GM19395 (cell line): ENCODE measurements around the gene NCCRP1.

Experiments
- ATAC-seq: cut with Tn5 transposase; IDR thresholded peaks from one replicate; pipeline ENCODE4 v1.9.1; 2021; ENCODE audit warnings: mild to moderate bottlenecking, moderate library complexity; ENCODE audit not compliant: unreplicated experiment

Gene NCCRP1

DNA sequence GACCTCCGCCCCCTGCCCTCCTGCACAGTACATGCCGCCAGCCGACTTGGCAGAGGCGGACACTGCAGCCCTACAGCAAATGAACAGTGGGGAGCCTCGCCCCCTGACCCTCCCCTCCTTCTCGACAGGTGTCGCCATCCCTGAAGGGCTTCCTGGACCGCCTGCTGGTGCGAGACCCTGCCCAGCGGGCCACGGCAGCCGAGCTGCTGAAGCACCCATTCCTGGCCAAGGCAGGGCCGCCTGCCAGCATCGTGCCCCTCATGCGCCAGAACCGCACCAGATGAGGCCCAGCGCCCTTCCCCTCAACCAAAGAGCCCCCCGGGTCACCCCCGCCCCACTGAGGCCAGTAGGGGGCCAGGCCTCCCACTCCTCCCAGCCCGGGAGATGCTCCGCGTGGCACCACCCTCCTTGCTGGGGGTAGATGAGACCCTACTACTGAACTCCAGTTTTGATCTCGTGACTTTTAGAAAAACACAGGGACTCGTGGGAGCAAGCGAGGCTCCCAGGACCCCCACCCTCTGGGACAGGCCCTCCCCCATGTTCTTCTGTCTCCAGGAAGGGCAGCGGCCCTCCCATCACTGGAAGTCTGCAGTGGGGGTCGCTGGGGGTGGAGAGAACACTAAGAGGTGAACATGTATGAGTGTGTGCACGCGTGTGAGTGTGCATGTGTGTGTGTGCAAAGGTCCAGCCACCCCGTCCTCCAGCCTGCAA, 18.3 kb upstream of the NCCRP1 start:
- no peak for ATAC-seq

DNA sequence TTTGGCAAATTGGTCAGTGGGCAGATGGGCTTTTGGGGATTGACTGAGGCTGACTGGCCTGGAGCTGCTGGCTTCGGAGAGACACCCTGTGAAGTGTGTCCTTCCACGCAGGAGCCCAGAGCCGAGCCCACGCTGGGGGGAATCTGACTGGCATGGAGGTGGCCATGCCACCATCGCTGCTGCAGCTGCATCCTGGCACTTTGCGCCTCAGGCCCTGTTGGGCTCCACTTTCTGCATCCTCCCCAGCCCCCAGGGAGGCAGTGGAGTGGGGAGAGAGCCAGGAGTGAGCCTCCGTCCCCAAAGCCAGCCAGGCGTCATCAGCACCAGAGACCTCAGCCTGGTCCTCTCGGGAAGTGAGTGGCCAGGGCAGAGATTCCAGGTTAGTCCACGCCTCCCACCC, 17.0 kb upstream of the NCCRP1 start:
- ATAC-seq: no peak

DNA sequence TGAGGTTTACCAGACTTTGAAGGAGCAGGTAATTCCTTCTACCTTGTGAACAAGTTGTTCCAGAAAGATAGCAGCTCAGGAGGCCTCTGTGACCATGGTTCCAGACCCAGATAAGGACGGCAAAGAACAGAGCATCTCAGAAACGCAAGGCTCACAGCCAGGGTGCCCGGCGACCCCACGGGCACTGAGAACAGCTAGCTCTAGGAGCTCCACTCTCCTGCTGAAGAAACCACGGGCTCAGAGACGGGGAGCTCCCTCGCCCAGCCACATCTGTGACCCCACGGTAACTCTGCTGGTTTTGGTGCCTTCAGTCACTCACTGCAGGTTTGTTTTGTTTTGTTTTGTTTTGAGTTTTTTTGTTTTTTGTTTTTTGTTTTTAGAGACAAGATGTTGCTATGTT, 16.0 kb upstream of the NCCRP1 start:
- ATAC-seq: no peak

DNA sequence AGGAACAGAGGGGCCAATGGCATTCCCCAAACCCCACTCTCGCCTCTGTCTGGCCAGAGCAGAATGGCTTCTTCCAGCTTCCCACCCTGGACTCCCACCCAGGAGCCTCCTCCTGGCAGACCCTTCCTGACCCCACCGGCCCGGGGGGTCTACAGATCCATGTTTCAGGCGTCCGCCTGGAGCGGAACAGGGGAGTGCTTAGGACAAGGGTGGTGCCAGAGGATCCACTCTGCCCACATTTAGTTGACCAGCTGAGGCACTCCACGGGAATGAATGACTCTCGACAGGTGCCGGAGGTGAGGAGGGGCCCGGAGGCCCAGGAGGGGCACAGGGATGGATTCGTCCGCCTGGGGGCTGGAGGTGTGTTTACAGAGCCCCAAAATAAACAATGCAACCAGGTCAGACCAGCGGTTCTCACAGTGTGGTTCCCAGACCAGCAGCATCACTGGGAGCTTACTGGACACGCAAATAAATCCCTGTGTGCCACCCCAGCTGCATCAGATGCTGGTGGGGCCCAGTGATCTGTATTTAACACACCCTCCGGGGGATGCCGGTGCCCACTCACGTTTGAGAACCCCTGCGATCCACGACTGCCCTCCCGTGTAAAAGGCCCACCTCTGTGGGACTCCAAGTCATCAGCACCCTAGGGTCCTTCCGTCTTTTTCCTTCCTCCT, 15.1 kb upstream of the NCCRP1 start:
- no peak for ATAC-seq

DNA sequence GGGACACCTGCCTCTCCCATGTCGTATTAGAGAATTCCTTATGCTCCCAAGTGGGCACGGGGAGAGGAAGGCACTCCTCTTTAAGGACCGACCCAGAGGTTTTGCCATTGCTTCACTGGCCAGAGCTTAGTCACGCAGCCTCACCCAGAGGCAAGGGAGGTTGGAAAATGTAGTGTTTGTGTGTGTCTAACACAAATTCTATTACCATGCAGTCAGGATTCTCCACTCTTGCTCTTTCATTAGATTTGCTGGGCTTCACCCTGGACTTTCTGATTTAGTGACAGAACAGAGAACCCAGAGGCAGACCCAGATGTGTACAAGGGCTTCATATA, 14.6 kb upstream of the NCCRP1 start:
- no peak for ATAC-seq

DNA sequence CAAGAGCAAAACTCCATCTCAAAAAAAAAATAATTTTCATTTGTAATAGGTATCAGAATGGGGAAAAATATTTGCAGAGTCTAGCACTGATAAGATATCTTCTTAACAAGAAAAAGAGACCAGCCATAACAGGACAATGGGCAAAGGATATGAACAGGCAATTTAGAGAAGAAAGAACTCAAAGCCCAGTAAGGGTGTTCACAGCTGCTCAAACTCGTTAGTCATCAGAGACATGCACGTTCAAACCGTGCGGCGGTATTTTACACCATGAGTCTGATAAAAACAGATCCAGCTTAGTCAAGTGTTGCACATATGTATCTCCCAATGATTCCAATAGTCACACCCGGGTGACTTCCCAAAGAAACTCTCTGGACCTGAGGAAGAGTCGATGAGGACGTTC, 13.7 kb upstream of the NCCRP1 start:
- ATAC-seq: no peak

DNA sequence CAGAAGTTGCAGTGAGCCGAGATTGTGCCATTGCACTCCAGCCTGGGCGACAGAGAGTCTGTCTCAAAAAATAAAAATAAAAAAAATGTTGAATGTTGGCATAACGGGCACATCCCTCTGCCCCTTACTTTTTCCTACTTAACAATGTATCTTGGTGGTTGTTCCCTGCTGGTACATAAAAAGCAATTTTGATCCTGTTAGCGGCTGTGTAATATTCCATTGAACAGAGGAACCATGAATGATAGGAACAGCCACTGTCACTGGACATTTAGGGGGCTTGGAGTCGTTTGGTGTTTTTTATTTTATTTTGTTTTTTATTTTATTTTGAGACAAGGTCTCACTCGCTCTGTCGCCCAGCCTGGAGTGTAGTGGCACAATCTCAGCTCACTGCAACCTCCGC, 10.4 kb upstream of the NCCRP1 start:
- ATAC-seq: no peak

DNA sequence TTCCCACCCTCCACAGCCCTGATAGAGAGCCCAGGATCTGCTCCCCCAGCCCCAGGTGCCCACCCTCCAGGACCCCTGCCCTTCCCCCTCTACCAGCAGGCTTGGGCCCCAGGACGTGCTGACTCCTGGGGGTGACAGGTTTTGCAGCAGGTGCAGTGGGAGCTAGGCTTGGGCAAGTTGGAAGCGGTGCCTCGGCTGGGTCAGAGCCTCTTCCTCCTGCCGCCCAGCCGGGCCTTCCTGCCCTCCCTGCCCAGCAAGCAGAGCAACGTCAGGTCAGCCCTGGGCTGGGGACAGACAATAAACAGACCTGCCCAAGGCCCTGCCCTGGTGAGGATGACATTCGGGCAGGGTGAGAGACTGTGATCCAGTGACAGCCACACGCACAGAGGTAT, 9.2 kb upstream of the NCCRP1 start:
- ATAC-seq: no peak

DNA sequence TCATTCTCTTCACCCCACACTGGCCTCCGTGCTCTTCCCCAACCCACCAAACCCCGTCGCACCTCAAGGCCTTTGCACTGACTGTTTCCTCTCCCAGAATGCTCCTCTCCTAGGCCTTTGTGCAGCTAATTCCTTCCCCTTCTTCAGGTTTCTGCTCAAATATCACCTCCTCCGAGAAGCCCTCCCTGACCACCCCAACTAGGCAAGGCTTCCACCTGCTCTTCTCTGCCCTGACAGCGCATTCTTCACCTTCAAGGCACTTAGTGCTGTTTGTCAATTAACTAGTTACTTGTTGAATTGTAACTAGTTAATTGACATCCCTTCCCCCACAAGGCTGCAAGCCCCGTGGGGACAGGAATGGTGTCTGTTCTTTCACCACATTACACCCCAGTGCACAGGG, 7.8 kb upstream of the NCCRP1 start:
- ATAC-seq: no peak

DNA sequence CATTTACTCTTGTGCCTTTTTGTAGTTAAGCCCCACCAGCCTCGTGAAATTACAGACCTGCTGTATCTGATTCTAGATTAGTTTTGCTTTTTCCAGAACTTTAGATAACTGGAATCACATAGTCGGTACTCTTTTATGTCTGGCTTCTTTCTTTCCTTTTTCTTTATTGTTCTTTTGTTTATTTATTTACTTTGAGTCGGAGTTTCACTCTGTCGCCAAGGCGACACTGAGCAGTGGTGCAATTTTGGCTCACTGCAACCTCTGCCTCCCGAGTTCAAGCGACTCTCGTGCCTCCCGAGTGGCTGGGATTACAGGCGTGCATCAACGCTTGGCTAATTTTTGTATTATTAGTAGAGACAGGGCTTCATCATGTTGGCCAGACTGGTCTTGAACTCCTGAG, 6.0 kb upstream of the NCCRP1 start:
- ATAC-seq: no peak

DNA sequence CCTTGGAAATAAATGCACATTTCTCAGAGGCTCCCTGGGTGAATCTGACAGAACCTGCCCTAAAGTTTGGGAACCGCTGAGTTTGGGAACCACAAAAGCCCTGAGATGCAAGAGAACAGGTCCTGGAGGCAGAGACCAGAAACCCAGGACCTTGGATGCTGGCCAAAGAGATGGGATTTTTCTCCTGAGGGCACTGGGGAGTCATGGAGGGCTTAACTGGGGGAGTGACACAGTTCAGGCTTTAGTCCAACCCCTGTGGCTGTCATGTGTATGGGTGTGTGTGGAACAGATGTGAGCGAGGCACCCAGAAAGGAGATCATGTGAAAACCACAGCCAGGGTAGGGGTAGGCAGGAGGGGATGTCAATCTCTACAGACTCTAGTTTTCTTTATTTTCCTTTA, 3.9 kb upstream of the NCCRP1 start:
- ATAC-seq: no peak

DNA sequence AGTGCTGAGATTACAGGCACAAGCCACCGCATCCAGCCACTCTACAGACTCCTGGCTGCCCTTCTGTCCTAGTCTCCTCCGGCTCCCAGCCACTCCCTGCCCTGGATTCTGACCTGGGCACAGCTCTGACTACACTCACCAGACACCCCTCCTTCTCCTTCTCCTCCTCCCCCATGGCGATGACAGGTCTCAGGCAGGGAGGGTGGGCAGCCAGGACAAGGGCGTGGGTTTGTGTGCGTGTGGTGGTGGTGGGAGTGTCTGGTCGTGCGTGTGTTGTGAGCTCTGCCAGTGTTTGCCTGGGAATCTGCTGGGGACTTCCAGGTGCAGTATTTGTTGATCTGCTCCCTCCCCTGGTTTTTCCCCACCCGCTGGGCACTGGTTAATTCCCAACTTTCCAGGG, 3.0 kb upstream of the NCCRP1 start:
- no peak for ATAC-seq

DNA sequence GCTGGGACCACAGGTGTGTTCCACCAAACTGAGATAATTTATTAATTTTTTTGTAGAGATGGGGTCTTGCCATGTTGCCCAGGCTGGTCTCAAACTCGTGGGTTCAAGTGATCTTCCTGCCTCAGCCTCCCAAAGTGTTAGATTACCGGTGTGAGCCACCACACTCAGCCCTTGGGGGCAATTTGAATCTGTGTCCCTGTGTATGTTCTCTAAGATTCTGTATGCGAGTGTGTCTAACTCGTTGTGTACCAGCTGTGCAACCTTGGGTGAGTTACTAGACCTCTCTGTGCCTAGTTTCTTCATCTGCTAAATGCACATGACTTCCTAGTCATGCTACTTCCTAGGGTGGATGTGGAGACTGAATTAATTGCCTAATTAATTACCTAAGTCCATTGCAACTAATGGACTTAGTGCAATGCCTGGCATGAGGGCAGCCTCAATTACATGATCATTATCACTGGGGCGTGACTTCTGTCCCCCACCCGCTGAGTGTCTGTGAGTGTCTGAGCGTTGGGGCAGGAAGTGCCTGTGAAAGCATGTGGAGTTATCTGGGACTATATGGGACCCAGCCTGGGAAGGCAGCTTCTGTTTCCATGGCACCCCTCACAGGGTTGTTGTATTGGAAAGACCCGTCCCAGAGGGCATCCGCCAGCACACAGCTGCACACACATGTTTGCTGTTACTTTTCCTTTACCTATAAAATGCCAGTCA, 1.8 kb upstream of the NCCRP1 start:
- ATAC-seq: no peak

DNA sequence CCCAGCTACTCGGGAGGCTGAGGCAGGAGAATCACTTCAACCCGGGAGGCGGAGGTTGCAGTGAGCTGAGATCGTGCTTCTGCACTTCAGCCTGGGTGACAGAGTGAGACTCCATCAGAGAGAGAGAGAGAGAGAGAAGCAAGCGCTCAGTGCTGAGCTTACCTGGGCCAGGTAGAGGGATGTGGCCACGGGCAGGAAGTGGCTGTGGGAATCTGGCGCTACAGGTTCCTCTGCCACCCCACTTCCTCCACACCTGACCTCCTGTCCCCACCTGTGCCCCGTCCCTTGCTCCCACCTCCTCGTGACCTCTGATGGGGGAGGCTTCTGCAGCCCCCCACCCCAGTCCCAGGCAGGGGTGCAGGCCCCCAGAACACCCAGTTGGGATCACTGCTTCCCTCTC, 1.0 kb upstream of the NCCRP1 start:
- no peak for ATAC-seq

DNA sequence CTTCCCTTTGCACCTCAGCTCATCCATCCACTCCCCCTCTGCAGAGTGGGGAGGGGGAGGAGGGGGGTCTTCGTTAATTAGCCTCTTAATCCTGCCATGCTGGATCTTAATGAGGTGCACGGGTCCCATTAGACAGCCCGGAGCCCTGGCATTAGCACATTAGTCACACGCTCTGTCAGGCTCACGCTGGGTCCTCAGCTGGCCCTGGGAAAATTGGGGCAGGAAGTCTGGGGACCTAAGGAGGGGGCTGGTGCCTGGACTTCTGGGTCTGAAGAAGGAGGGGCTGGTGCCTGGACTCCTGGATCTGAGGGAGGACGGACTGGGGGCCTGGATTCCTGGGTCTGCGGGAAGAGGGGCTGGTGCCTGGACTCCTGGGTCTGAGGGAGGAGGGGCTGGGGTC, 444 bp upstream of the NCCRP1 start:
- no peak for ATAC-seq

DNA sequence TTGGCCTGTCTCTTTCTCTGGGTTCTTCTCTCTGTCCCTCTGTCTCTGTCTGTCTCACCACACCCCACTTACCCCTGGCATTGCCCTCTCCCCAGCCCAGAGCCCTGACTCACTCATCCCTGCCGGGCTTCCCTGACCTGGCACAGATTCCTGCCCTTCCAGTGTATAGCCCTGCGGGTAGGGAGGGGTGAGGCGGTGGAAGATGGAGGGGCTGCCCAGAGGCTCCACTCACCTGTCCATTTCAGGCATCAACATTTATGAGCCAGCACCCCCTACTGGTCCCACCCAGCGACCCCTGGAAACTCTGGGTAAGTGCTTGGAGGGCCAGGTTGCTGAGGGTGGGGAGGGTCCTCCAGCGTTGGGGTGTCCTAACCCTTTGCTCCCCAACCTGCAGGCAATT, 1.0 kb downstream of the NCCRP1 start:
- ATAC-seq: no peak

DNA sequence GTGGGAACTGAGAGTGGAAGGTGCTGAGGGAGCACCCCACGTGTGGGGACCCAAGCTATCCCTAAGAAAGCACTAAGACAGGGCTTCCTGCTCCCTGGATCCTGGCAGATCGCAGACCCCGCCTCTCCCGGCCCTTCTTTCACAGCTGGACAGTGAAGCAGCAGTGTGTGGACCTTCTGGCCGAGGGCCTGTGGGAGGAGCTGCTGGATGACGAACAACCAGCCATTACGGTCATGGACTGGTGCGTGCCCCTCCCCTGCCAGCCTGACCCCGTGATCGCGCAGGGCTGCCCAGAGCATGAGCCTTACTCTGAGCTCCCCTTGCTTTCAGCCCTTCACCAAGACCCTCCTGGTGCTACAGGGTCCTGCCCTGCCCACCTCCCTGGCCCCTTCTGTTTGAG, 2.3 kb downstream of the NCCRP1 start:
- no peak for ATAC-seq

DNA sequence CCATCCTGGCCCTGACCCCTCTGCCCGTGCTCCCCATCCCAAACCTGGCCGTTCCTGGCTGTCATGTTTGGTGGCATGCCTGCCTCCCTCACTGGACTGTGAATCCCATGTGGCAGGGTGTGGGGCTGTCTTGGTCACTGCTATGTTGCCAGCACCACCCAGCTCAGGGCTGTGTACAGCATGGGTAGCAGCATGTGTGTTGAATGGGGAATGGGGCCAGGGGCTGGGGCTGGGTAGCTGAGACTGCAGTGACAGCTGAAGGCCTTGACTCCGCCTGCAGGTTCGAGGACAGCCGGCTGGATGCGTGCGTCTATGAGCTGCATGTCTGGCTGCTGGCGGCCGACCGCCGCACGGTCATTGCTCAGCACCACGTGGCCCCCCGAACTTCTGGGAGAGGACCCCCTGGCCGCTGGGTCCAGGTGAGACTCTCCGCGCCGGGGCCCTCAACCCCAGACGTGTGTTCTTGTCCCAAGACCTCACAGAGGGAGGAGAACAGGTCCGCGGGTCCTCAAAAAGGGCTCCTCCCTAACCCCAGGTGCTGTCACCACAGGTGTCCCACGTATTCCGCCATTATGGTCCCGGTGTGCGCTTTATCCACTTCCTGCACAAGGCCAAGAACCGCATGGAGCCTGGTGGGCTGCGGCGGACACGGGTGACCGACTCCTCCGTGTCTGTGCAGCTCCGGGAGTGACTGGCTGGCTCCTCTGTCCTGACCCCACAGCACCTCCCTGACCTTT, 3.5 kb downstream of the NCCRP1 start:
- no peak for ATAC-seq

DNA sequence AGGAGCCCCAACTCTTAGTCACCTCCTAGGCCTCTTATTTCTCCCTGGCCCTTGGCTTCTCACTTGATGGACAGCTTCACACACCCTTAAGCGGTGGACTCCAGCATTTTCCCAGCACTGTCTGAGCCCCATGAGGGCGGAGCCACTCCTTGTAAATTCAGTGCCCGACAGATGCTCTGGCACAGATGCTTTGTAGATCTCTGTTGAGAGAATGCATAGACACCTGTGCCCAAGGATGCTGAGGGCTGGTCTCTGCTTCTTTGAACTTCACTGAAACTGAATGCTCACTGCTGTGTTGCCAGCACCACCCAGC, 4.0 kb downstream of the NCCRP1 start:
- no peak for ATAC-seq

DNA sequence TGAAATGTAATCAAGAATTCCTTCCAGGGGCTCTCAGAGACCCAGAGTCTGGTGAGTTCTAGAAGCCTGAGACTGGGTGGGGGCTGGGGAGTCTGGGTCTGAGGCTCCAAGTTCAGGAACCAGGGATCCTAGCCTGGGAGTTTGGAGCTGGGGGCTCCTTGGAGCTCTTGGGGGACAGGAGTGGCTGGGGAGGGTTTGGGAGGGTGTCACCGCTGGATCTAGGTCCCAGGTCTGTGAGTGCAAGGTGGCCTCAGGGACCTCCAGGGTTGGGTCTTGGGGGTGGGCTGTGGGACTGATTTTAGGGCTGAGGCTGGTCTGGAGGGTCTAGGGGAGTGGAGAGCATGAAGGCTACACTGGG, 6.2 kb downstream of the NCCRP1 start:
- ATAC-seq: no peak

DNA sequence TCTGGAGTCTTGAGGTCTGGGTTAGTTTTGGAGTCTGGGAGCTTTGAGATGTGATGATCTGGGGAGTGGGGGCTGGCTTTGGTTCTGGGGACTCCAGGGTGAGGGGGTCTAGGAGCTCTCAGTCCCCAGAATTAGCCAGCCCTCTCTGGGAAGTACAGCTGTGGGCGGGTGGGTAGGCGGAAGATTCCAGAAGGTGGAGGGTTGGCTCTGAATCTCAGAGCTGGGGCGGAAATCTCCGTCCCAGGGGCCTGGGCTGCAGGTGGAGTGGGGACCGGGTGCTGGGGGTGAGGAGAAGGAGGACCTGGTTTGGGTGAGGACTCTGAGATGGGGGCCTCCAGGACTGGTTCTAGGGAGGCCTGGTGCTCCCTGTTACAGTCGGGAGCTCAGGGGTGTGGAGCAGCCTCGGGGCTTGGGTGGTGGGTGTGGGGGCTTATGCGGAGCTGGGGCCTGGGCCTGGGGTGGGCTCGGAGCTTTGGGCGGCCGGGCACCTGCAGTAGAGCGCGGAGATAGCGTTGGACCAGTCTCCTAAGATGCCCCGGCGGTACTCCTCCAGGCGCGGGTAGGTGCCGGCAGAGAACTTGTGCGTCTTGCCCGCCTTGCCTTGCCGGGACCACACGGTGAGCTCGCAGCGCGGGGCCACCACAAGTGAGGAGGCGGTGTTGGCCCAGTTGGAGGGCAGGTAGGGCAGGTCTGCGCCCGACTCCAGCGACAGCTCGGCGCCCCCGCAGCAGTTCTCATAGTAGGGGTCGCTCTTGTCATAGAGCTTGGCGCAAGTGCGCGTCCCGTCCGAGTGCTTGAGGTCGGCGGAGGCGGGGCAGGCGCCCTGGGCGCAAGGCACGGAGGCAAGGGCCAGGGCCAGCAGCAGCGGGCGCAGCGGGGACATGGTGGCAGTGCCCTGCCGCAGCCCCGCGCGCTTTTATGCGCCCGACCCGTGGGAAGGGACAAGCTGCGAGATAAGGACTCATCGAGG, 6.9 kb downstream of the NCCRP1 start, which contains the start of gene SYCN:
Gene SYCN (minus strand): TSS at position 892 of the 970 bp plus-strand sequence. CDS start 9 bp downstream, at position 883.
- ATAC-seq: no peak
